SK-N-SH (cell line): ENCODE measurements around the gene HHIPL1. TPM values are rescaled to one million over a fixed set of nuclear protein-coding genes. Genes with fewer than 3 reads are reported as not detected.

ENCODE experiments used
- CTCF ChIA-PET: fragments of 300-600, 350-600 bp; formaldehyde crosslinking; extraction: SDS; loops from one replicate; lab custom pipeline; 2021; lab: Yijun Ruan, JAX
- POLR2A ChIA-PET: fragments of 350-600 bp; sonication (Branson Sonifier 250); formaldehyde crosslinking; extraction: SDS; loops from one replicate; lab custom pipeline; 2020; ENCODE audit warnings: antibody characterized with exemption, inconsistent platforms; lab: Yijun Ruan, JAX
- DNase-seq: peaks from one replicate; pipeline ENCODE4 v3.0.0; 2012
- H2AFZ ChIP-seq: fragments of 200-600 bp; sonication (generic); 2 replicates; pipeline ENCODE4 v1.8.1; 2016; ENCODE audit warnings: antibody characterized with exemption, mild to moderate bottlenecking, low read depth
- H3F3A ChIP-seq: fragments of 200-600 bp; sonication (generic); replicated peaks from 2 replicates; pipeline ENCODE3; 2016; ENCODE audit warnings: antibody characterized with exemption, mild to moderate bottlenecking; ENCODE audit not compliant: insufficient read depth
- H3K27ac ChIP-seq, 2 experiments: fragments of 200-500 bp in 1 of 2; fragments of 200-600 bp in 1 of 2; sonication (Bioruptor generic) in 1 of 2; sonication (generic), shearing (Covaris generic) in 1 of 2; 2 replicates each; pipeline versions ENCODE4 v1.5.1 to v1.6.1; 2014 to 2016; ENCODE audit warnings: low read depth in 2 of 2, inconsistent platforms in 1 of 2, low read length in 1 of 2, mild to moderate bottlenecking in 1 of 2, mixed read lengths in 1 of 2
- H3K27me3 ChIP-seq: fragments of 200-600 bp; sonication (generic), shearing (Covaris generic); 2 replicates; pipeline ENCODE4 v1.6.1; 2016; ENCODE audit warnings: mixed run types; ENCODE audit not compliant: insufficient read depth
- H3K36me3 ChIP-seq, 2 experiments: fragments of 200-500 bp in 1 of 2; fragments of 200-600 bp in 1 of 2; sonication (Bioruptor generic) in 1 of 2; sonication (generic) in 1 of 2; replicated peaks in 1 of 2; 2 replicates each; pipeline versions ENCODE3 to v1.5.1; 2014 to 2016; ENCODE audit warnings: low read length in 1 of 2, mild to moderate bottlenecking in 1 of 2; ENCODE audit not compliant: insufficient read depth in 2 of 2, control insufficient read depth in 1 of 2
- H3K4me1 ChIP-seq, 2 experiments: fragments of 200-500 bp in 1 of 2; fragments of 200-600 bp in 1 of 2; sonication (Bioruptor generic) in 1 of 2; sonication (generic), shearing (Covaris generic) in 1 of 2; 2 replicates each; pipeline versions ENCODE4 v1.5.1 to v1.6.1; 2014 to 2016; ENCODE audit warnings: low read depth in 1 of 2, low read length in 1 of 2, mixed run types in 1 of 2; ENCODE audit not compliant: insufficient read depth in 2 of 2, control insufficient read depth in 1 of 2
- H3K4me2 ChIP-seq: fragments of 200-600 bp; sonication (generic), shearing (Covaris generic); 2 replicates; pipeline ENCODE4 v1.6.1; 2017; ENCODE audit warnings: mixed run types
- H3K4me3 ChIP-seq, 2 experiments: fragments of 200-500 bp in 1 of 2; fragments of 200-600 bp in 1 of 2; sonication (Bioruptor generic) in 1 of 2; sonication (generic), shearing (Covaris generic) in 1 of 2; 2 replicates each; pipeline versions ENCODE4 v1.5.1 to v1.8.1; 2014 to 2016; ENCODE audit warnings: low read depth in 2 of 2, inconsistent platforms in 1 of 2, low read length in 1 of 2, mild to moderate bottlenecking in 1 of 2, mixed read lengths in 1 of 2, moderate library complexity in 1 of 2
- H3K79me2 ChIP-seq: fragments of 200-600 bp; sonication (generic); 2 replicates; pipeline ENCODE4 v1.8.1; 2017; ENCODE audit warnings: mild to moderate bottlenecking; ENCODE audit not compliant: insufficient read depth
- H3K9ac ChIP-seq: fragments of 200-600 bp; sonication (generic); 2 replicates; pipeline ENCODE4 v1.6.1; 2017; ENCODE audit warnings: mixed run types
- H3K9me2 ChIP-seq: fragments of 200-600 bp; sonication (generic); 2 replicates; pipeline ENCODE4 v1.6.1; 2017; ENCODE audit warnings: mixed run types
- H3K9me3 ChIP-seq: fragments of 200-600 bp; sonication (generic); 2 replicates; pipeline ENCODE4 v1.6.1; 2017; ENCODE audit warnings: mixed run types, mild to moderate bottlenecking, moderate library complexity
- H4K20me1 ChIP-seq: fragments of 200-600 bp; sonication (generic); 2 replicates; pipeline ENCODE4 v1.6.1; 2017; ENCODE audit warnings: mild to moderate bottlenecking, mixed run types; ENCODE audit not compliant: insufficient read depth
- EP300 ChIP-seq, 2 experiments: IDR thresholded peaks; 2 replicates each; pipeline versions ENCODE4 v1.4.0 to v1.6.1; 2012; ENCODE audit warnings: borderline replicate concordance in 1 of 2, low read depth in 1 of 2, low read length in 1 of 2
- FOSL2 ChIP-seq: IDR thresholded peaks from 2 replicates; pipeline ENCODE4 v1.4.0; 2012; ENCODE audit warnings: low read depth, mild to moderate bottlenecking, moderate library complexity, borderline replicate concordance
- FOXM1 ChIP-seq: IDR thresholded peaks from 2 replicates; pipeline ENCODE4 v1.4.0; 2012; ENCODE audit warnings: low read depth, mild to moderate bottlenecking
- NFIC ChIP-seq: IDR thresholded peaks from 2 replicates; pipeline ENCODE4 v1.4.0; 2012; ENCODE audit warnings: borderline replicate concordance
- REST ChIP-seq: IDR thresholded peaks from 2 replicates; pipeline ENCODE4 v1.6.1; 2012; ENCODE audit warnings: mild to moderate bottlenecking, low read depth, low read length, moderate library complexity
- RXRA ChIP-seq: IDR thresholded peaks from 2 replicates; pipeline ENCODE4 v1.4.0; 2012; ENCODE audit warnings: low read depth, mild to moderate bottlenecking, borderline replicate concordance
- SIN3A ChIP-seq: IDR thresholded peaks from 2 replicates; pipeline ENCODE4 v1.6.1; 2012; ENCODE audit warnings: low read depth, mild to moderate bottlenecking, low read length, moderate library complexity, borderline replicate concordance
- TAF1 ChIP-seq: IDR thresholded peaks from 2 replicates; pipeline ENCODE4 v1.6.1; 2012; ENCODE audit warnings: low read depth, mild to moderate bottlenecking, low read length, moderate library complexity, borderline replicate concordance
- TEAD4 ChIP-seq: IDR thresholded peaks from 2 replicates; pipeline ENCODE4 v1.4.0; 2012; ENCODE audit warnings: mild to moderate bottlenecking, borderline replicate concordance; ENCODE audit not compliant: insufficient read depth
- WGBS: methylation state at CpG from one replicate; pipeline ENCODE4 v1.1.6; 2017; ENCODE audit warnings: low lambda C conversion rate; 5-methylcytosine and 5-hydroxymethylcytosine counted together
- polyA plus RNA-seq, 3 experiments: library from polyadenylated mRNA; depleted of rRNA; stranded (reverse); fragments of >200 nt; gene quantifications; 2 replicates each; pipeline ENCODE4 v1.2.3, GENCODE V29; 2012

HHIPL1 gene
- polyA plus RNA-seq, 1 of the 3 experiments (the other 2 are of a cell fraction), result 0.02 TPM

DNA sequence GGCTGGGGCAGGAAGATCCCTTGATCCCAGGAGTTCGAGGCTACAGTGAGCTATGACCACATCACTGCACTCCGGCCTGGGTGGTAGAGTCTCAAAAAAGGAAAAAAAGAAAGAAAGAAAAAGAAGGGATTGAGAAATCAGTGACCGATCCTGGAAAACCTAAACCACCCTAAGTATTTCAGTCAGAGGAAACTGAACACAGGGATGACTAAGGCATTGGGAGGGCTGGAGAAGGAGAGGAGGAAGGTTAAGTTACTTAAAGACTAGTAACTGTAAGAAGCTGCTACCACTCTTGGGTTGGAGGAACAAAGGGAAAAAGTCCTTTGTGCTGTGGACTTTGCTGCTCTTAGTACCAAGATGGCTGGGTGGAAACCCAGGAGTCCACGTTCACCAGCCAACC is 10.6 kb downstream of the HHIPL1 start:
- Histone ChIP-seq H3K9me2 (no peaks in the 10 kb centered on the region), H3K27me3 (no peaks in the 10 kb centered on the region), H3K9me3 (no peaks in the 10 kb centered on the region), H3K4me2 (no peak overlapping the region), H3K4me1 (no peaks in the 10 kb centered on the region; a peak in 1 of 4 replicates), H3K4me3 (no peak overlapping the region), H4K20me1 (no peaks in the 10 kb centered on the region), H2AFZ (no peak overlapping the region), H3K27ac (no peak overlapping the region), H3K36me3 (no peaks in the 10 kb centered on the region), H3F3A (peaks cover 5% of the 10 kb centered on the region), H3K79me2 (no peaks in the 10 kb centered on the region), H3K9ac (no peak overlapping the region)
- TF ChIP-seq SIN3A, result no peak
- TF ChIP-seq FOXM1, result no peak
- TF ChIP-seq TAF1, result no peak
- no peak for TF ChIP-seq RXRA
- TF ChIP-seq TEAD4, result no peak
- TF ChIP-seq REST, result no peak
- TF ChIP-seq FOSL2, result no peak
- TF ChIP-seq EP300 (IDR thresholded peaks at IDR 0.05; ENCODE audit: borderline replicate concordance in 1 of 2, low read depth in 1 of 2, low read length in 1 of 2), result no peak
- CTCF ChIA-PET, result interaction anchor here (0.6 to 1.0 kb wide), 4 partner anchors 12 to 217 kb away, joined by 3 read pairs; no protein-coding TSS in a partner anchor
- DNase-seq, result no peak
- POLR2A ChIA-PET, result no interaction called here
- 69% methylated on average over 4 of the region's 4 CpGs for WGBS

DNA sequence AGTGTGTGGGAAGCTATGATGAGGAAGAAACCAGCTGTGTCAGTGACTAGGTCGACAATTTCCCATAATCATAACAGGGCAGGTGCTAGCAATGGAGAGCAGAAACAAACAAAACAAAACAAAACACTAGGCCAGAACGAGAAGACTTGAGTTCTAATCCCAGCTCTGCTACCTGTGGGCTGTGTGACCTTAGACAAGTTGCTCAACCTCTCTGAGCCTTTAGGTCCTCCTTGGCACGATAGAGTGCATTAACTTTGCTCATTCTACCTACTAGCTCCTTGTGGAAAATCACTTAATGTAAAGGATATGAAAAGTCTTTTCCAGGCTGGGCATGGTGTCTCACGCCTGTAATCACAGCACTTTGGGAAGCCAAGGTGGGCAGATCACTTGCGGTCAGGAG is 11.2 kb downstream of the HHIPL1 start:
- no peak for DNase-seq
- Histone ChIP-seq H3K4me1 (no peaks in the 10 kb centered on the region; a peak in 1 of 4 replicates), H3F3A (peaks cover 5% of the 10 kb centered on the region), H3K27me3 (no peaks in the 10 kb centered on the region), H3K9ac (no peak overlapping the region), H3K9me2 (no peaks in the 10 kb centered on the region), H3K36me3 (no peaks in the 10 kb centered on the region), H3K9me3 (no peaks in the 10 kb centered on the region), H4K20me1 (no peaks in the 10 kb centered on the region), H3K4me3 (no peak overlapping the region), H2AFZ (no peak overlapping the region), H3K4me2 (no peak overlapping the region), H3K79me2 (no peaks in the 10 kb centered on the region), H3K27ac (no peak overlapping the region)
- TF ChIP-seq NFIC, result no peak
- POLR2A ChIA-PET, result no interaction called here
- 51% methylated on average over 5 of the region's 5 CpGs for WGBS
- CTCF ChIA-PET, result interaction anchor here (0.9 to 1.0 kb wide), 2 partner anchors 13 to 26 kb away, joined by 3 read pairs; no protein-coding TSS in a partner anchor
